ENCODE results near the gene PLCB4. TPM values are rescaled to one million over a fixed set of nuclear protein-coding genes. Genes with fewer than 3 reads are reported as not detected.

PLCB4 gene
- polyA plus RNA-seq, 1 of the 3 experiments (the other 2 are of a cell fraction) = 5.5 TPM

GRCh38 chr20:9053108-9053507, 15.8 kb upstream of the PLCB4 start:
- H3K9ac ChIP-seq = no peak overlapping the region
- H3K27ac ChIP-seq (ENCODE audit: low read depth in 2 of 2, low read length in 1 of 2) = peak overlapping the region in 1 of 2 experiments; percentile 93; a peak in 3 of 4 replicates
- peak overlapping the region; percentile 23; the same call in 1 of the 2 replicates for H3K4me2 ChIP-seq
- ChIA-PET POLR2A (no interaction called here), CTCF (interaction anchor here (1.4 kb wide), 1 partner anchor 10 kb away, joined by 4 read pairs; no protein-coding TSS in a partner anchor)
- peaks cover 0 to 31% of the 10 kb centered on the region in 2 experiments; a peak in 2 of 4 replicates for H3K4me1 ChIP-seq (ENCODE audit: control insufficient read depth in 1 of 2, insufficient read depth in 2 of 2, low read depth in 1 of 2, low read length in 1 of 2)
- no peaks in the 10 kb centered on the region for H3K9me2 ChIP-seq
- H4K20me1 ChIP-seq (ENCODE audit: insufficient read depth) = no peaks in the 10 kb centered on the region
- no peak for DNase-seq
- H3K79me2 ChIP-seq (ENCODE audit: insufficient read depth) = no peaks in the 10 kb centered on the region
- H2AFZ ChIP-seq (ENCODE audit: low read depth) = 0 out of 2 replicates have a peak overlapping the region, but pooled peaks have one; percentile 20
- no peak overlapping the region for H3K4me3 ChIP-seq (ENCODE audit: low read depth in 2 of 2, low read length in 1 of 2)
- TF ChIP-seq MAX (IDR thresholded peaks at IDR 0.05; ENCODE audit: low read depth) (peak; percentile 71), TAF1 (IDR thresholded peaks at IDR 0.05; ENCODE audit: borderline replicate concordance, low read depth, low read length) (no peak), EP300 (IDR thresholded peaks at IDR 0.05; ENCODE audit: borderline replicate concordance in 1 of 2, low read depth in 1 of 2, low read length in 1 of 2) (peak in 1 of 2 experiments; percentile 57; a peak in 1 of 4 replicates), GATA2 (CRISPR knock-in tag; IDR thresholded peaks at IDR 0.05) (no peak), TCF12 (IDR thresholded peaks at IDR 0.05) (peak; percentile 71), ZBTB33 (IDR thresholded peaks at IDR 0.05; ENCODE audit: borderline replicate concordance, low read depth) (no peak), FOSL2 (IDR thresholded peaks at IDR 0.05; ENCODE audit: borderline replicate concordance, low read depth) (peak; percentile 12; the same call in 1 of the 2 replicates), PBX3 (IDR thresholded peaks at IDR 0.05) (peak; percentile 50)
- no peaks in the 10 kb centered on the region for H3K9me3 ChIP-seq
- no peaks in the 10 kb centered on the region for H3K36me3 ChIP-seq (replicated peaks in 1 of 2; ENCODE audit: control insufficient read depth in 1 of 2, insufficient read depth in 2 of 2, low read length in 1 of 2)
- 67% methylated on average over 3 of the region's 3 CpGs for WGBS (ENCODE audit: low lambda C conversion rate)
- H3K27me3 ChIP-seq (ENCODE audit: insufficient read depth) = no peaks in the 10 kb centered on the region
- H3F3A ChIP-seq (replicated peaks; ENCODE audit: insufficient read depth) = peaks cover 28% of the 10 kb centered on the region

GRCh38 chr20:9054176-9054575, 14.7 kb upstream of the PLCB4 start:
- 55% methylated on average over 3 of the region's 3 CpGs for WGBS (ENCODE audit: low lambda C conversion rate)
- Histone ChIP-seq H3K4me2 (0 out of 2 replicates have a peak overlapping the region, but pooled peaks have one; percentile 9), H3K27me3 (ENCODE audit: insufficient read depth) (no peaks in the 10 kb centered on the region), H3K36me3 (replicated peaks in 1 of 2; ENCODE audit: control insufficient read depth in 1 of 2, insufficient read depth in 2 of 2, low read length in 1 of 2) (no peaks in the 10 kb centered on the region), H3K79me2 (ENCODE audit: insufficient read depth) (no peaks in the 10 kb centered on the region), H3K4me3 (ENCODE audit: low read depth in 2 of 2, low read length in 1 of 2) (no peak overlapping the region), H3K27ac (ENCODE audit: low read depth in 2 of 2, low read length in 1 of 2) (peak overlapping the region in 1 of 2 experiments; percentile 93; a peak in 2 of 4 replicates), H4K20me1 (ENCODE audit: insufficient read depth) (no peaks in the 10 kb centered on the region), H3F3A (replicated peaks; ENCODE audit: insufficient read depth) (peaks cover 28% of the 10 kb centered on the region), H3K9ac (no peak overlapping the region), H3K9me2 (no peaks in the 10 kb centered on the region), H3K9me3 (no peaks in the 10 kb centered on the region), H3K4me1 (ENCODE audit: control insufficient read depth in 1 of 2, insufficient read depth in 2 of 2, low read depth in 1 of 2, low read length in 1 of 2) (peaks cover 0 to 31% of the 10 kb centered on the region in 2 experiments; a peak in 2 of 4 replicates), H2AFZ (ENCODE audit: low read depth) (peak overlapping the region; percentile 19; the same call in 1 of the 2 replicates)
- TF ChIP-seq FOSL2 (IDR thresholded peaks at IDR 0.05; ENCODE audit: borderline replicate concordance, low read depth) (peak; percentile 24; the same call in 1 of the 2 replicates), NRF1 (IDR thresholded peaks at IDR 0.05; ENCODE audit: low read depth, low read length) (no peak), PBX3 (IDR thresholded peaks at IDR 0.05) (no peak), TCF12 (IDR thresholded peaks at IDR 0.05) (peak; percentile 46), JUND (IDR thresholded peaks at IDR 0.05) (peak; percentile 27), MAX (IDR thresholded peaks at IDR 0.05; ENCODE audit: low read depth) (no peak), NFIC (IDR thresholded peaks at IDR 0.05; ENCODE audit: borderline replicate concordance) (peak; percentile 32; the same call in 1 of the 2 replicates), MEF2A (IDR thresholded peaks at IDR 0.05; ENCODE audit: borderline replicate concordance, low read depth) (peak; percentile 56; the same call in 1 of the 2 replicates), YY1 (IDR thresholded peaks at IDR 0.05; ENCODE audit: low read depth) (no peak), USF1 (IDR thresholded peaks at IDR 0.05; ENCODE audit: borderline replicate concordance, low read depth) (no peak)
- ChIA-PET POLR2A (no interaction called here), CTCF (interaction anchor here (1.4 kb wide), 1 partner anchor 12 kb away, joined by 4 read pairs; no protein-coding TSS in a partner anchor)
- no peak for DNase-seq

All from SK-N-SH (cell line).